Tibial nerve (tissue), 4 donors: ENCODE measurements around the gene ATRNL1.

Experiments used
- CTCF ChIP-seq, 5 experiments: fragments of 200-600 bp in 3 of 5; fragments of 450-650 bp in 2 of 5; sonication (generic) in 3 of 5; IDR thresholded peaks; one replicate each; pipeline ENCODE4 v1.5.1; 2016 to 2019; ENCODE audit warnings: antibody characterized with exemption in 5 of 5, mild to moderate bottlenecking in 3 of 5, moderate library complexity in 2 of 5
- EP300 ChIP-seq, 2 donors: sonication (generic); formaldehyde crosslinking; IDR thresholded peaks; one replicate each; pipeline ENCODE4 v1.6.1; 2017; ENCODE audit warnings: antibody characterized with exemption in 2 of 2, mild to moderate bottlenecking in 1 of 2
- POLR2A ChIP-seq, 2 donors: fragments of 450-650 bp; IDR thresholded peaks; one replicate each; pipeline ENCODE4 v1.6.1; 2017; ENCODE audit warnings: antibody characterized with exemption in 2 of 2, mild to moderate bottlenecking in 2 of 2, moderate library complexity in 2 of 2

GRCh38 chr10:115272482-115272881 is 179.3 kb downstream of the ATRNL1 start:
- TF ChIP-seq CTCF (IDR thresholded peaks at IDR 0.05) (no peak), EP300 (IDR thresholded peaks at IDR 0.05) (no peak), POLR2A (IDR thresholded peaks at IDR 0.05) (no peak)
